Occipital lobe (tissue), 3 donors: ENCODE results near the gene GNPAT. TPM values are rescaled to one million over a fixed set of nuclear protein-coding genes. Genes with fewer than 3 reads are reported as not detected.

Experiments used
- DNase-seq: peaks from one replicate; lab custom pipeline; 2025; lab: John Stamatoyannopoulos, UW
- small RNA-seq: library from RNA; depleted of rRNA; stranded (forward); fragments of <200 nt; gene quantifications from one replicate; pipeline ENCODE3, GENCODE V24; 2014
- total RNA-seq: library from RNA; depleted of rRNA; stranded (reverse); fragments of >200 nt; gene quantifications from one replicate; pipeline ENCODE4 v1.2.3, GENCODE V29; 2014

The GNPAT gene
- total RNA-seq, 1 donor from 2014 or later = 57.1 TPM

DNA sequence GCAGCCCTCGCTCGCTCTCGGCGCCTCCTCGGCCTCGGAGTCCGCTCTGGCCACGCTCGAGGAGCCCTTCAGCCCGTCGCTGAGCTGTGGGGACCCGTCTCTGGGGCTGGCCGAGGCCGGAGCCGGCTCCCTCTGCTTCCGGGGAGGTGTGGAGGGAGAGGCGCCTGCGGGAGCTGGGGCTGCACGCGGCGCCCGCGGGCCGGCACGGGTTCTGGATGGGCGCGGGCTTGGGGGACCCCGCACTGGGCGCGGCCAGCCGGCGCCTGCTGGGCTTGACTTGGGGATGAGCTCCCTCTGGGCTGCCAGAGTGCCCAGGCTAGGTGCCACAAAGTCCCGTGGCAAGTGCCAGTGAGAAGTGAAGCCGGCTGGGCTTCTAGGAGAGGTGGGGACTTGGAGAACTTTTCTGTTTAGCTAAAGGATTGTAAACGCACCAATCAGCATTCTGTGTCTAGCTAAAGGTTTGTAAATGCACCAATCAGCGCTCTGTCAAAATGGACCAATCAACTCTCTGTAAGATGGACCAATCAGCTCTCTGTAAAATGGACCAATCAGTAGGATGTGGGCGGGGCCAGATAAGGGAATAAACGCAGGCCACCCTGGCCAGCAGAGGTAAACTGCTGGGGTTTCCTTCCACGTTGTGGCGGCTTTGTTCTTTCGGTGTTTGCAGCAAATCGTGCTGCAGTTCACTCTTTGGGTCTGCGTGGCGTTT, 76.4 kb downstream of the GNPAT start:
- no peak for DNase-seq

DNA sequence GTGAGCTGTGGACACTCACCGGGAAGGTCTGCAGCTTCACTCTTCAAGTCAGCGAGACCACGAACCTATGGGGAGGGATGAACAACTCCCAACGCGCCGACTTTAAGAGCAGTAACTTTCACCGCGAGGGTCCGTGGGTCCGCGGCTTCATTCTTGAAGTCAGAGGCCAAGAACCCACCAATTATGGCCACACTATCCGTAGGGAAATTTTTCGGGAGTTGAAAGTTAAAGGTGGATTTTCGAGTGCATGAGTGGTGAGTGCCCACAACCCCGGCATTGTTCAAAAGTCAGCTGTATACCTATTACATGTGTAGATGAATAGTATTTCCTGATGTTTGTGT, 77.0 kb downstream of the GNPAT start:
- no peak for DNase-seq

DNA sequence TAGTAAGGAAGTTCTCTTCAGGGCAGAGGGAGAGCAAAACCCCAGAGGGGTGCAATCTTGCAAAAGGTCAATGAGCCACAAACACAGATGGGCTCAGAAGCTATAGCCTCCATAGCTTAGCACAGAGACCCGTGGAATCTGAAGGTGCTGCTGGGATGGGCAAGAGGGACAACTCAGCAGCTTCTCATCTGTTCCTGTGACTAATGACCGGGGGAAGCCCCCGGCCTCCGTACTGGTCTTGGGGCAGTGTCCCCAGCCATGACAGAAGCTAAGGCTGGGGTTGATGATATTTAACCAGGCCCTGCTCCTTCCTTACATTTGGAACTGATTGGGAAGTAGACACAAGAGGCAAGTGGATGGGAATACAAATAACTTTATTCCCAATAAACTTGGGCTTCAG, 77.6 kb downstream of the GNPAT start:
- no peak for DNase-seq

DNA sequence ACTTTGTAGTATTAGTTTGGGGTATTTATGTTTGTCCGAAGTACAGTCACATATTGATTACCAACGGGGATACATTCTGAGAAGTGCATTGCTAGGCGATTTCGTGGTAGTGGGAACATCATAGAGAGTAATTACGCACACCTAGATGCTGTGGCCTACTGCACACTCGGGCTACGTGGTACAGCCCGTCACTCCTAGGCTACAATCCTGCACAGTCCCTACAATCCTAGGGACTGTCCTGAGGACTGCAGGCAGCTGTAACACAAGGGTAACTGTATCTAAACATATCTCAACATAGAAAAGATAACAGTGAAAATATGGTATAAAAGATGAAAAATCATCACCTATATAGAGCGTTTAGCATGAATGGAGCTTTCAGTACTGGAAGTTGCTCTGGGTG, 78.1 kb downstream of the GNPAT start:
- no peak for DNase-seq

DNA sequence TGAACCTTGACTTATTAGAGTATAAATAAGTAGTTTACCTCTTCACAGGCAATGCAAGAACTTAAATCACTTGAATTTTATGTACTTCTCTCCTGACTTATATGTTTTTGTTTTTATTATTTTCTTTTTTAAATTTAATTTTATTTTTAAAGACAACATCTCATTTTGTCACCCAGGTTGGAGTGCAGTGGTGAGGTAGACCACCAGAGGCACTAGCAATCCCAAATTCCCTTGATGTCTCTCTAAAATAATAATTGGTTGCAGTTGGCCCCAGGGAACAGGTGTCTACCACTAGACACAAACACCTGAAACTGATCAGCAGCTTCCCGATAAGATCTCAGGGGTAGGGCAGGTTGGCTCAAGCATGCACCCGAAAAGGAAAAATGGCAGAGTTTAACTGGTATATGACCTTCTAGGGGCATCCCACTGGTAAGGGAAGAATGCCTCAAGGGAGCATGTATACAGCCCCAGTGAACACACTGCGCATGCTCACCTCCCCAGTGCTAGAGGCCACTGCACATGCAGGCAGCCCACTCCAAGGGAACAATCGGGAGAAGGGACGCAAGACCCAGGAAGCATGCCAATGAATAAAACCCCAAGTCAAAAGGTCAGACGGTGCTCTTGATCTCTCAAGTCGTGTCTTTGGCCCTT, 82.0 kb downstream of the GNPAT start:
- DNase-seq = no peak

DNA sequence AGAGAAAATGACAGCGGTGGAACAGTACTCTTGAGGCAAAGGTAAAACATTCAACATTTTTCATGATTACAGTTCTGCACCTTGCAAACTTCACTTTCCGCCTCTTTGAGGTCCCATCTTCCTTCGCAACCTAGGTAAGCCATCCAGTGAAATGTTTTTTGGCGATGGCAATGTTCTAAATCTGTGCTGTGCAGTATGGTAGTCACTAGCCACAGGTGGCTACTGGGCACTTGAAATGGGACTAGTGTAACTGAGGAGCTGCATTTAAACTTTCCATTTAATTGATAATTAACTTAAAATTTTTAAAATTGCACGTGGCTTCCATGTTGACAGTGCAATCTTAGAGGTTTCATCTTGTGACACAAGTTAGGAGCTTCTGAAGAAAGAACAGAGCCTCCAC, 83.6 kb downstream of the GNPAT start:
- no peak for DNase-seq

DNA sequence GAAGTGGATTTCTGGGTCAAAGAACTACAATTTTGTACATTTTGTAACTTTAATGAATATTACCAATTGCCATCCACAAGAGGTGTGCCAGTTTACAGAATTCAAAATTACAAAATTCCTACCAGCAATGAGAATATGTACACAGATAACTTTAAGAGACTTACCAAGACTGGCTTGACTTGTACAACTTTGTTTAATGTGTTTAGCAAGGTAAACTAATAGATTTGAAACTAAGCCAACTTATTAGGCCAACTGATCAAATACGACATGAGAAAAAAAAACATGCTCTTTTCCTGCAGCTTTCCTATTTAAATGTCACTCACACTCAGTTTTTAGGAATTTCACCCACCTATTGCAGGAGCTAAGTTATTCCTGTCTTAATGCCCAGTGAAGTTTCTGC, 85.2 kb downstream of the GNPAT start:
- no peak for DNase-seq

Small RNA genes lying within 50 kb of the gene (small RNA-seq; reads per million reads assigned to genes)
- gene RNA5SP80 = not detected

Other genes starting within 250 kb of the GNPAT start
- 6.7 TPM for gene FAM89A, start 201.0 kb upstream of the GNPAT start, total RNA-seq
- 44.9 TPM for gene TRIM67, start 79.2 kb upstream of the GNPAT start, total RNA-seq
- gene EXOC8, start 96.6 kb downstream of the GNPAT start, total RNA-seq = 46.2 TPM
- gene SPRTN, start 97.1 kb downstream of the GNPAT start, total RNA-seq = 15.9 TPM
- 83.1 TPM for gene EGLN1, start 181.1 kb downstream of the GNPAT start, total RNA-seq